GM12891 (cell line): ENCODE results near the gene MAML2.

Experiments
- POLR2A ChIP-seq: IDR thresholded peaks from 2 replicates; pipeline ENCODE4 v1.6.1; 2011; ENCODE audit warnings: low read depth, low read length, control low read depth
- POLR2AphosphoS5 ChIP-seq: IDR thresholded peaks from 2 replicates; pipeline ENCODE4 v1.6.1; 2011; ENCODE audit warnings: low read depth, low read length, control low read depth
- SPI1 ChIP-seq: IDR thresholded peaks from 2 replicates; pipeline ENCODE4 v1.6.1; 2011; ENCODE audit warnings: low read depth, low read length, control low read depth
- TAF1 ChIP-seq: IDR thresholded peaks from 2 replicates; pipeline ENCODE4 v1.6.1; 2011; ENCODE audit warnings: low read depth, low read length, control low read depth

- TF ChIP-seq TAF1 (no peak), POLR2A (no peak), POLR2AphosphoS5 (no peak), SPI1 (no peak)
Measured at GRCh38 chr11:96167203-96167758, 175.7 kb downstream of the MAML2 start.
